ENCODE data around the gene JUNB.

DNA sequence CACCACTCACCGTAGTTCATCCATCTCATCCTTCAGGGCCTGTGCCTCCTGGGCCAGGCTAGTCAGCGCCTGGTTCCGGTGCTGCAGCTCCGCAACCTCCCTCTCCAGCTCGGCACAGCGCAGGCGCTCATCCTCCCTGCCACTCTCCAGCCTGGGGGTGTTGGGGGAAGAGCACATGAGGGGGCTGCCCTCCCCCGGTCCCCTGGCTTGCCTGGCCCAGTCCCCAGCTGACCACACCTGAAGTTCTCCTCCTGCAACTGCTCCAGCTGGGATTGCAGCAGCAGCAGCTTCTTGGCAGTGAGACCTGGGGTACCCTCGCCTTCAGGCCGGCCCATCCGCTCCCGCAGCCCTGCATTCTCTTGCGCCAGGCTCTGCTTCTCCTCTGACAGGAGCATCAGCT, 20.4 kb upstream of the JUNB start:
- no peak for TF ChIP-seq POLR2A (IDR thresholded peaks at IDR 0.05; ENCODE audit: low read depth, low read length)
- no peak for TF ChIP-seq POLR2AphosphoS5 (IDR thresholded peaks at IDR 0.05; ENCODE audit: low read depth, low read length)
- no peak for TF ChIP-seq TAF1 (IDR thresholded peaks at IDR 0.05; ENCODE audit: borderline replicate concordance, low read depth, low read length)
